IMR-90 (cell line): Measurements from ENCODE around the gene TMEM63B. TPM values are rescaled to one million over a fixed set of nuclear protein-coding genes. Genes with fewer than 3 reads are reported as not detected.

Experiments
- ATAC-seq: fragments of 200-7000 bp; cut with Tn5 transposase; 2 replicates; pipeline ENCODE4 v1.9.1; 2020; ENCODE audit warnings: low read depth, mild to moderate bottlenecking, moderate library complexity
- BruUV-seq: library from RNA; stranded (reverse); fragments of 400-500 nt; replicated peaks from 2 replicates; lab custom pipeline; 2021; lab: Mats Ljungman, UMichigan
- CTCF ChIA-PET: fragments of 300-600 bp; formaldehyde crosslinking; extraction: SDS; loops from one replicate; lab custom pipeline; 2021; ENCODE audit warnings: antibody characterized with exemption; lab: Yijun Ruan, JAX
- POLR2A ChIA-PET: fragments of 300-600 bp; sonication (Branson Sonifier 250); formaldehyde crosslinking; loops from one replicate; lab custom pipeline; 2022; ENCODE audit warnings: antibody characterized with exemption; ENCODE audit not compliant: unreplicated experiment; lab: Charles Lee
- DNase-seq: peaks from one replicate; pipeline ENCODE4 v3.0.0; 2013
- H2AFZ ChIP-seq: replicated peaks from 2 replicates; pipeline ENCODE3; 2013; ENCODE audit warnings: low read length, mild to moderate bottlenecking; ENCODE audit not compliant: poor library complexity
- H2AK5ac ChIP-seq: 2 replicates; pipeline ENCODE4 v1.6.1; 2013; ENCODE audit warnings: low read depth, low read length, inconsistent platforms
- H2AK9ac ChIP-seq: replicated peaks from 2 replicates; pipeline ENCODE3; 2013; ENCODE audit warnings: mild to moderate bottlenecking, low read depth, low read length, moderate library complexity; ENCODE audit not compliant: poor library complexity
- H2BK120ac ChIP-seq: 2 replicates; pipeline ENCODE4 v1.6.1; 2013; ENCODE audit warnings: low read depth, low read length, inconsistent platforms
- H2BK15ac ChIP-seq: 3 replicates; pipeline ENCODE4 v1.6.1; 2013; ENCODE audit warnings: low read depth, low read length, inconsistent platforms
- H2BK20ac ChIP-seq: 2 replicates; pipeline ENCODE4 v1.6.1; 2013; ENCODE audit warnings: low read depth, mild to moderate bottlenecking, inconsistent platforms, low read length, moderate library complexity
- H2BK5ac ChIP-seq: 2 replicates; pipeline ENCODE4 v1.6.1; 2013; ENCODE audit warnings: mild to moderate bottlenecking, low read depth, low read length, inconsistent platforms; ENCODE audit not compliant: poor library complexity, severe bottlenecking
- H3K14ac ChIP-seq: replicated peaks from 2 replicates; pipeline ENCODE4 v1.6.1; 2013; ENCODE audit warnings: low read depth, low read length, inconsistent platforms
- H3K18ac ChIP-seq: 2 replicates; pipeline ENCODE4 v1.6.1; 2013; ENCODE audit warnings: low read depth, low read length, control low read depth
- H3K23ac ChIP-seq: 2 replicates; pipeline ENCODE4 v1.6.1; 2013; ENCODE audit warnings: low read depth, low read length, inconsistent platforms
- H3K27ac ChIP-seq: 2 replicates; pipeline ENCODE4 v1.5.1; 2013; ENCODE audit warnings: mild to moderate bottlenecking, control low read depth, low read length; ENCODE audit not compliant: insufficient read depth
- H3K27me3 ChIP-seq: 2 replicates; pipeline ENCODE4 v1.6.1; 2013; ENCODE audit warnings: low read length; ENCODE audit not compliant: control insufficient read depth, insufficient read depth
- H3K36me3 ChIP-seq: 2 replicates; pipeline ENCODE4 v1.6.1; 2013; ENCODE audit warnings: low read length, mixed read lengths; ENCODE audit not compliant: control insufficient read depth, insufficient read depth
- H3K4ac ChIP-seq: 2 replicates; pipeline ENCODE4 v1.6.1; 2013; ENCODE audit warnings: low read depth, low read length, inconsistent platforms
- H3K4me1 ChIP-seq: 2 replicates; pipeline ENCODE4 v1.6.1; 2013; ENCODE audit warnings: low read length, mixed read lengths; ENCODE audit not compliant: control insufficient read depth, insufficient read depth
- H3K4me2 ChIP-seq: 2 replicates; pipeline ENCODE4 v1.6.1; 2013; ENCODE audit warnings: low read depth, mild to moderate bottlenecking, control low read depth, low read length, moderate library complexity
- H3K4me3 ChIP-seq: 2 replicates; pipeline ENCODE4 v1.5.1; 2013; ENCODE audit warnings: low read depth, mild to moderate bottlenecking, control low read depth, low read length, moderate library complexity; ENCODE audit not compliant: insufficient read depth
- H3K56ac ChIP-seq: 2 replicates; pipeline ENCODE4 v1.6.1; 2013; ENCODE audit warnings: low read length, inconsistent platforms; ENCODE audit not compliant: insufficient read depth; ENCODE audit errors: extremely low read depth
- H3K79me1 ChIP-seq, 2 experiments: 2 replicates each; pipeline ENCODE4 v1.6.1; 2013; ENCODE audit warnings: low read length in 2 of 2, inconsistent platforms in 1 of 2, low read depth in 1 of 2
- H3K9ac ChIP-seq: 2 replicates; pipeline ENCODE4 v1.6.1; 2013; ENCODE audit warnings: low read depth, low read length, control low read depth
- H3K9me1 ChIP-seq: 2 replicates; pipeline ENCODE4 v1.6.1; 2013; ENCODE audit warnings: low read length, inconsistent platforms; ENCODE audit not compliant: insufficient read depth
- H3K9me3 ChIP-seq: 2 replicates; pipeline ENCODE4 v1.6.1; 2013; ENCODE audit warnings: low read length; ENCODE audit not compliant: control insufficient read depth, insufficient read depth
- H4K20me1 ChIP-seq: 2 replicates; pipeline ENCODE4 v1.6.1; 2013; ENCODE audit warnings: low read length, inconsistent platforms; ENCODE audit not compliant: insufficient read depth
- H4K5ac ChIP-seq: 2 replicates; pipeline ENCODE4 v1.6.1; 2013; ENCODE audit warnings: mild to moderate bottlenecking, low read depth, low read length, control low read depth
- H4K8ac ChIP-seq, 2 experiments: 2 replicates each; pipeline ENCODE4 v1.6.1; 2013; ENCODE audit warnings: low read depth in 2 of 2, low read length in 2 of 2, control low read depth in 1 of 2, inconsistent platforms in 1 of 2
- H4K91ac ChIP-seq: 2 replicates; pipeline ENCODE4 v1.6.1; 2013; ENCODE audit warnings: low read depth, low read length, inconsistent platforms; ENCODE audit not compliant: insufficient read depth
- CHD1 ChIP-seq: IDR thresholded peaks from 2 replicates; pipeline ENCODE4 v1.6.1; 2012; ENCODE audit warnings: low read depth, low read length, improper control_type of control experiment
- MXI1 ChIP-seq: IDR thresholded peaks from 2 replicates; pipeline ENCODE4 v1.6.1; 2012; ENCODE audit warnings: low read depth, mild to moderate bottlenecking, low read length, moderate library complexity, borderline replicate concordance
- WGBS, 2 experiments: methylation state at CpG; one replicate each; pipeline versions ENCODE4 v1.1.5 to v1.1.7; 2013; ENCODE audit warnings: missing lambda C conversion rate in 2 of 2; ENCODE audit not compliant: insufficient read length in 1 of 2; ENCODE audit errors: extremely low coverage in 2 of 2; 5-methylcytosine and 5-hydroxymethylcytosine counted together
- dilution Hi-C: fragments of 300-500 bp; cut with HindIII; formaldehyde crosslinking; loops from one replicate; pipeline ENCODE4 v1.14.3; 2018; ENCODE audit warnings: low sequenced_read_pairs; ENCODE audit not compliant: unreplicated experiment
- in situ Hi-C: fragments of 300-500 bp; cut with MboI; formaldehyde crosslinking; loops from 3 replicates; pipeline ENCODE4 v1.14.3; 2019; ENCODE audit warnings: low sequenced_read_pairs, inconsistent platforms, mixed read lengths
- intact Hi-C: fragments of 100-400 bp; cut with micrococcal nuclease; formaldehyde crosslinking; loops from 2 replicates; pipeline ENCODE4 v1.10.0; 2022
- polyA plus RNA-seq, 3 experiments: library from polyadenylated mRNA; depleted of rRNA; stranded (reverse); fragments of >200 nt; gene quantifications; 2 replicates each; pipeline ENCODE4 v1.2.3, GENCODE V29; 2012; ENCODE audit warnings: low replicate concordance in 1 of 3
- total RNA-seq: library from RNA; depleted of rRNA; stranded (reverse); fragments of >200 nt; gene quantifications from 2 replicates; pipeline ENCODE4 v1.2.3, GENCODE V29; 2012
- TF ChIP-seq, protein P1 (sequence below): conservative IDR thresholded peaks from 2 replicates; pipeline ENCODE4 v1.5.1; 2012; ENCODE audit warnings: mild to moderate bottlenecking, low read depth, low read length, improper control_type of control experiment
- TF ChIP-seq, protein P2 (sequence below): fragments of 150-350 bp; IDR thresholded peaks from 2 replicates; pipeline ENCODE4 v1.6.1; 2016; ENCODE audit warnings: low read depth, mild to moderate bottlenecking, low read length, moderate library complexity, borderline replicate concordance

Gene TMEM63B
- total and polyA plus RNA-seq, 2 of the 4 experiments (the other 2 are of a cell fraction) = 12.2 to 42.6 TPM

DNA sequence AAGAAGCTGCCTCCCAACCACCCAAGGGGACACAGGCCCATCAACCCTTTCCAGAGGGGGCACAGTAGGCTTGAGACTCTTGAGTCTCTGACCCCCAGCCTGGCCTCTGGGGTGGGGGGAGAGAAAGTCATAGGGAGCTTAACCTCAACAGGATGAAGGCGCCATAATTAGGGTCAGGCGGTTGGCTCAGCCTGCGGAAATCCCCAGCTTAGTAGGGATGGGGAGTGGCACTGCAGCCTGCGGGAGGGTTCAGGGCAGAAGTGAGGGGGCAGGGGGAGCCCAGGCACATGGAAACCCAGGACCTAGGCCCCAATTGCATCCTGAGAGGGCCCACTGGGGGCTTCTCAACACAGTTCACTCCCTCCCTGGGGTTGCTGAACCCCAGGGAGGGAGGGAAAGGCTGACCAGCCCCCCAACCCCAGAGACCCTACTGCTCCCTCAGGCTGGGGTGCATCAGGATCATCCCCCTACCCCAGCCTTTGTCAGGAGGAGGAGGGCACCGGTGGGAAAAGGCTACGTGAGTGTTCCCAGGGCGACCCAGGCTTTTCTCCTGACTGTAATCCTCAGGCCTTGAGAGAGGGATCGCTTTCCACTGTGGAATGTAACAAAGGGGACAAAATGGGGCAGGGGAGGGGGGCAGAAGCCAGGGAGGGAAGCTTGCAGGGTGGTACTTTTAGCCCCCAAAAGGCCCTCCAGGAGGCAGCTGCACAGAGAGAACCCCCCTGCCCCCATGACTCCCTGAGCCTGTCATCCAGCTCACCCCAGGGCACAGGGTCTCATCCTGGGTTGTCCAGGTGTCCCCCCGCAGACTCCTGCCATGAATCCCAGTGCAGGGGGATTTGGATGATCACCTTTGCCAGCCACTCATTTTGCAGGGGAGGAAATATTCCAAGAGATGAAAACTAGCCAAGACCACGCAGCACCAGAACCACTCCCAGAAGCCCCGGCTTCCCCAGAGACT lies 46.5 kb upstream of the TMEM63B start:
- Histone ChIP-seq H3K56ac (no peak overlapping the region), H4K91ac (no peak overlapping the region), H3K79me1 (no peaks in the 10 kb centered on the region), H3K27ac (no peak overlapping the region), H3K4me2 (no peak overlapping the region), H3K14ac (no peak overlapping the region), H4K5ac (no peak overlapping the region), H3K23ac (no peak overlapping the region), H2AFZ (no peak overlapping the region), H3K4me3 (no peak overlapping the region), H2BK120ac (no peak overlapping the region), H3K27me3 (no peaks in the 10 kb centered on the region), H2BK15ac (no peak overlapping the region), H4K20me1 (no peaks in the 10 kb centered on the region), H2BK20ac (no peak overlapping the region), H3K9me3 (no peaks in the 10 kb centered on the region), H3K4ac (no peak overlapping the region), H3K36me3 (no peaks in the 10 kb centered on the region), H2BK5ac (no peak overlapping the region), H2AK5ac (no peak overlapping the region; the same call in 1 of the 2 replicates), H3K18ac (no peak overlapping the region), H2AK9ac (no peak overlapping the region), H4K8ac (no peak overlapping the region), H3K9ac (no peak overlapping the region), H3K4me1 (peaks cover 10% of the 10 kb centered on the region), H3K9me1 (no peaks in the 10 kb centered on the region)
- intact Hi-C loops (no loop called here), dilution Hi-C loops (no loop called here), in situ Hi-C loops (loop anchor here (5.0 kb wide), 1 partner anchor 414 kb away; no protein-coding TSS in a partner anchor)
- 89% methylated on average over 5 of the region's 11 CpGs; no CpG with 5 or more reads in 1 of the 2 experiments for WGBS, 2 experiments
- POLR2A ChIA-PET = no interaction called here
- ATAC-seq (no peak), DNase-seq (no peak)
- TF ChIP-seq, protein P1, sequence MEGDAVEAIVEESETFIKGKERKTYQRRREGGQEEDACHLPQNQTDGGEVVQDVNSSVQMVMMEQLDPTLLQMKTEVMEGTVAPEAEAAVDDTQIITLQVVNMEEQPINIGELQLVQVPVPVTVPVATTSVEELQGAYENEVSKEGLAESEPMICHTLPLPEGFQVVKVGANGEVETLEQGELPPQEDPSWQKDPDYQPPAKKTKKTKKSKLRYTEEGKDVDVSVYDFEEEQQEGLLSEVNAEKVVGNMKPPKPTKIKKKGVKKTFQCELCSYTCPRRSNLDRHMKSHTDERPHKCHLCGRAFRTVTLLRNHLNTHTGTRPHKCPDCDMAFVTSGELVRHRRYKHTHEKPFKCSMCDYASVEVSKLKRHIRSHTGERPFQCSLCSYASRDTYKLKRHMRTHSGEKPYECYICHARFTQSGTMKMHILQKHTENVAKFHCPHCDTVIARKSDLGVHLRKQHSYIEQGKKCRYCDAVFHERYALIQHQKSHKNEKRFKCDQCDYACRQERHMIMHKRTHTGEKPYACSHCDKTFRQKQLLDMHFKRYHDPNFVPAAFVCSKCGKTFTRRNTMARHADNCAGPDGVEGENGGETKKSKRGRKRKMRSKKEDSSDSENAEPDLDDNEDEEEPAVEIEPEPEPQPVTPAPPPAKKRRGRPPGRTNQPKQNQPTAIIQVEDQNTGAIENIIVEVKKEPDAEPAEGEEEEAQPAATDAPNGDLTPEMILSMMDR = no peak
- TF ChIP-seq MXI1 (no peak), CHD1 (no peak)
- TF ChIP-seq, protein P2, sequence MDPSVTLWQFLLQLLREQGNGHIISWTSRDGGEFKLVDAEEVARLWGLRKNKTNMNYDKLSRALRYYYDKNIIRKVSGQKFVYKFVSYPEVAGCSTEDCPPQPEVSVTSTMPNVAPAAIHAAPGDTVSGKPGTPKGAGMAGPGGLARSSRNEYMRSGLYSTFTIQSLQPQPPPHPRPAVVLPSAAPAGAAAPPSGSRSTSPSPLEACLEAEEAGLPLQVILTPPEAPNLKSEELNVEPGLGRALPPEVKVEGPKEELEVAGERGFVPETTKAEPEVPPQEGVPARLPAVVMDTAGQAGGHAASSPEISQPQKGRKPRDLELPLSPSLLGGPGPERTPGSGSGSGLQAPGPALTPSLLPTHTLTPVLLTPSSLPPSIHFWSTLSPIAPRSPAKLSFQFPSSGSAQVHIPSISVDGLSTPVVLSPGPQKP = no peak
- CTCF ChIA-PET = interaction anchor here (1.1 kb wide), 1 partner anchor 90 kb away, joined by 3 read pairs; no protein-coding TSS in a partner anchor
- no TSS peak for BruUV-seq
